Stimulated activated CD8-positive, alpha-beta memory T cell treated with anti-CD3 and anti-CD28 coated beads, Interleukin-4, amount 100 ng/mL, for 48 hours (primary cell): ENCODE data around the gene COL18A1.

Source experiments
- DNase-seq: peaks from one replicate; pipeline ENCODE4 v3.0.0-alpha.2; 2020

The COL18A1 gene

GRCh38 chr21:45415188-45415942 lies 10.4 kb downstream of the COL18A1 start:
- no peak for DNase-seq

GRCh38 chr21:45415943-45416611 lies 11.1 kb downstream of the COL18A1 start:
- DNase-seq = no peak

DNA sequence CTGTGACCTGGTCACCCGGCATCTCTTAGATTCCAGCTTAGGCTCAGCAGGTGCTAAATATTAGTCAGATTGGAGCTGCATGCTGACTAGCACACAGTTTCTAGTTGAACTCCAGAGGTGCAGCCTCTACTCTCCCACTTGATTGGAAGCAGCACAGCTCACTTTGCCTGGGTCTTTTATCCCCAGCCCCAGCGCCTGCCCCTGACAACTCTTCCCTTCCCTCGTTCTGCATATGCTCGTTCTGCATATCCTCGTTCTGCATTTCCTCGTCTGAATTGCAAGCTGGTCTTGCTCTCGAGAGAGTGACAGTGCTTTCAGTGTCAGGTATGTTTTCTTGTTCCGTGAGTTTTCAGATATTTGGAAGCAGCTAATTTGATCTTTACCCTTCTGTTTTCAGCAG lies 11.7 kb downstream of the COL18A1 start:
- no peak for DNase-seq

- DNase-seq = no peak
Measured at GRCh38 chr21:45417256-45417950, 12.4 kb downstream of the COL18A1 start.

DNA sequence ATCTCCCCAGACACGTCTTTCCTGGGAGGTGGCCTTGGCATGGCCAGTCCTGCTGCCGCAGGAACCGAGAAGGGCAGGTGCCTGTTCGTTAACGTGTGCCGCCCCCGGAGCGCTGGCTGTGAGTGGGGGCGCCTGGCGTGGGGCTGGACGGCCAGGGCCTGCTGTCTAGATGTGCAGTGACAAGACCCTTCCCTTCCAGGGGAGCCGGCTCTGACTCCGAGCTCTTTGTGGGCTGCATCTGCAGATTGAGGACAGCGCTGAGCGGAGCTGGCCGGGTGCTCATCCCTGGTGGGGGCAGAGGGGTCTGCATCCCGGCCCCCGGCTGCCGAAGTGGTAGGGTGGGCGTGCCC lies 13.0 kb downstream of the COL18A1 start:
- no peak for DNase-seq

DNA sequence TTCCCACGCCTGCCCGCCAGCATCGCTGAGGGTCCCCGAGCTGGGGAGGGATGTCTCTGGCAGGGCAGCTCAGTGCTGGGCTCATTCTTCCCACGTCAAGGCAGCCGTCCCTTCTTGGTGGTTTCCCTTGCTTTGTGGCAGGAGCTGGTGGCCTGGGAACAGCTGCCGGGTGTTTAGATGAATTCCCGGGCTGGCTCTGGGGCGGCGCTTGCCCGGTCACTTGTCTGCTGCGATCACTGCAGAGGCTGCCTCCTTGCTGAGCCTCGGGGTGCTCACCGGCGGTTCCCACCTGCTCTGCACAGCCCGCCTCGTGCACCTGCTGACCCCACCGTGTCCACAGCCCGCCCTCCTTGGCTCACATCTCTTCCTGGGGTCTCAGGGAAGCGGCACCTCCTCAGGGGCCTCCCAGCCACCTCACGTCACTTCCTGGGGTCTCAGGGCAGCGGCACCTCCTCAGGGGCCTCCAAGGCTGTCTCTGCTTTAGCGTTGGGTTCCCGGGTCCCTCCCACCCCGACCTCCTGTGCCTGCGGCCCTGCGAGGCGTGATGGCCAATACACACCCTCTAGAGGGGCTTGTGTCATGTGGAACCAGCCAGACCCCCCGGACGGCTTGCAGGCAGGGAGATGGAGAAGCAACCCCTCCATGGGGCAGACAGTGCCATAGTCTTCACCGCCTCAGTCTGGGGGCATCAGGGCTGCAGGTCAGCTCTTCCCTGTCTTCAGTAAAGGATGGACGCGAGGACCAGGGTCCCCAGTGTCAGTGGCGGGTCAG lies 13.5 kb downstream of the COL18A1 start:
- no peak for DNase-seq

DNA sequence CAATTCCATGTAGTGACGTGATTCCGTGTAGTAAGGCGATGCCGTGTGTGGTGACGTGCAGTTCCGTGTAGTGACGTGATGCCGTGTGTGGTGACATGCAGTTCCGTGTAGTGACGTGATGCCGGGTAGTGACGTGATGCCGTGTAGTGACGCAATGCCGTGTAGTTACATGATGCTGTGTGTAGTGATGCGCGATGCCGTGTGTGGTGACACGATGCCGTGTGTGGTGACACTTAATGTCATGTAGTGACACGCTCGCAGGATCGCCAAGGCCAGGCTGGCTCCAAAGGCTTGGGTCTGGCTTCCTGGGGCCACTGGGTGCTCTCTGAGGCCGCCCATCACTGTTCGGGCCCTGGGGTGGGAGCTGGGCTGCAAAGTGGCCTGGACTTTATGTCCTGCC lies 14.2 kb downstream of the COL18A1 start:
- no peak for DNase-seq

GRCh38 chr21:45420061-45421041 lies 15.4 kb downstream of the COL18A1 start:
- DNase-seq = no peak

GRCh38 chr21:45421071-45421845 lies 16.3 kb downstream of the COL18A1 start:
- no peak for DNase-seq

DNA sequence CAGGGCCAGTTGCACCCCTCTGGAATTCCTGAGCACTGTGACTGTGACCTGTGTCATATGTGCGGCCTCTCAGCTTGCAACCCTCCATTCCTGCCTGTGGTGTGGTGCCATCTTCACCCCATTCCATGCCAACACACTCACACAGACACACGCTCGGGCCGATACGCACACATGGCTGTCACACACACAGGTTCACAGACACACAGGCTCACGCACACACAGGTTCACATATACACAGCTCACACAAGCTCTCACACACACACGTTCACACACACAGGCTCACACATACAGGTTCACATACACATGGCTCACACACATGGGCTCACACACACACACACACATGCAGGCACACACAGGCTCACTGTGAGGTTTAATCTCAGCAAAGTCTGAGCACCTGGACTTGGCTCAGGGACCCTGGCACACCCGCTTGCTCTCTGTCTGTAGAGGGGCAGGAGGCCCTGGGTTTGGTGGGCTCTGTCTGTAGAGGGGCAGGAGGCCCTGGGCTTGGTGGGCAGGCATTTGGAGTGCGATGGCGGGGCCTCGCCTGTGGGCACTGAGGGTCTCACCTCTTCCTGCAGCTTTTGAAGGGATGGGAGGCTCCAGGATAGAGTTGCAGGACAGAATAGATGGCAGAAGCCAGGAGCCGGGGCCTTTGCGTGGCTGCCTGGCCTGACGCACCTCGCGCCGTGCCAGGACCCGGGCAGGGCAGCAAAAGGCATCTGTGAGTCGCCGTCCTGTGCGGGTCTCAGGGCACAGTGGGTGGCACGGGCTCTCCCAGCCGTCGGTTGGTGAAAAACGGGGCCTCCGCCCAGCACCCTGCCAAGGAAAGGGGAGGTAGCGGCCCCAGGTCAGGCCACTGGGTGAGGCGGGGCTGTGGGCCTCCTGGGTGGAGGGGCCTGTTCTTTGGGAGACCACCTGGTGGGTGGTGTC lies 17.1 kb downstream of the COL18A1 start:
- DNase-seq = no peak

DNA sequence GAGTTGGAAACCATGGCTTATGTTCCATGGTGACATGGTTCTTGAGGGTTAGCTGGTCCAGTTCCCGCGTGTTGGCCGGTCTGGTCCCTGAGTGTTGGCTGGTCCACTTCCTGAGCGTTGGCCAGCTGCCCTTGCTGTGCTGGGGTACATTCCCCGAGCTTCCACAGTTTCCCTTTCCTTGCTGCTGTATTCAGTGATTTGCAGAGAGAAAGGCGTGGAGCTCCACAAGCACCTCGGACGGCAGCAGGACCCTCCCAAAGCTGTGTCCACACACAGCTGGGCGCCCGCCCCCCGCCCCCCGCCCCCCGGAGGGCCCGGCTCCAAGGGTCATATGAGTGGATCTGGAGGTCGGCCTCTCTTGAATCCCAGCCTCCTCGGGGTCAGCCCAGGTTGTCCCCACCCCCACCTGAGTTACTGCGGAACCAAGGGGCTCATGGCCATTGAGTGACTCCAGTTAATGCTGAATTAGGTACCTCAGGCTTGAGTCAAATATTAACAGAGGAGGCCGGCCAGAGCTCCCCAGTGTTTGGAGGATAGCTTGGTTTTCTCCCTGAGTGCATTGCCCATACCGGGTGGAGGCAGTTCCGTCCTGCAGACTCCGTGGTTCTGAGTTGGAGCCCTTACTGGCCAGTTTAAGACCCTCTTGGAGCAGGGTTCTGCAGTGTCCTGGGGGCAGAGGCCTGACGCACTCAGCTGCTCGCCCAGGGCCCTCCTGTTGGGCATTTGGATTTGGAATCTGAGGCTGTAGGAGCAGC lies 18.4 kb downstream of the COL18A1 start:
- DNase-seq = no peak

- no peak for DNase-seq
Measured at GRCh38 chr21:45423968-45424853, 19.2 kb downstream of the COL18A1 start.

DNA sequence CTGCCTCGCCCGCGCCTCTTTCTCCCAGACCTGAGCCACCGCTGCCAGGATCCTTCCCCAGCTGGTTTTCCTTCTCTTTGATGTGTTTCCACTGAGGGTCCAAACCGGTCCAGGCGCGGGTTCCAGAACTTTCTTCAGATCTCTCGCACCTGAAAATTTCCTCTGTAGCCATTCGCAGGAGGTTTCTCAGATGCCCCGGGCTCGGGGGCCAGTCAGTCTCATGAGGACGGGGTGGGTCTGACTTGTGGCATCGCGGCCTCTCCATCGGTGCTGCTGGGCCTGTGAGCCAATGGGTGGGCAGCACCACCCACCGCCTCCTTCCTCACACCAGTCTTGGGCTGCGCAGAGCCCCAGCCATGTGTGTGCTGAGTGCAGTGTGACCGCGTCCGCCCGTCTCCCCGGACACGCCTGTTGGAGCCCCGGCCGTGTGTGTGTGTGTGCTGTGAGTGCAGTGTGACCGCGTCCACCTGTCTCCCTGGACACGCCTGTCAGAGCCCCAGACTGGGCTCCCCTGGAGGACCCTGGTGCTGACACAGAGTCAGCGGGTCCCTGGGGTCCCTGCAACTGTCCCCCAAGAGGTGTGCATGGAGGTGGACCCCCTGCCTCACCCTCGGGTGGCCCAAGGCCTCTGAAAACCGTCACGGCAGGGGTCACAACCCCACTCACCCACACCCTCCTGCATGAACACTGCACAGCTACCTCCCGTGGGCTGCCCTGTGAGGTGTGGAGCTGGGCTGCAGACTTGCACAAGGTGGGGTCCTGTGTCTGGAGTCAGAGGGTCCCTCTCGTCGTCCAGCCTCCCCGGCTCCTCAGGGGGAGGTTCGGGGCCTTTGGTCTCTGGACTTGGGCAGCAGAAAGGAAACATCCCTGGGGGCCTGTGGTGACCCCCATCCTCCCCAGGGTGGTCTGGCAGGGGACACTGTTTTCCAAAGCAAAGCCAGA lies 20.2 kb downstream of the COL18A1 start:
- no peak for DNase-seq

DNA sequence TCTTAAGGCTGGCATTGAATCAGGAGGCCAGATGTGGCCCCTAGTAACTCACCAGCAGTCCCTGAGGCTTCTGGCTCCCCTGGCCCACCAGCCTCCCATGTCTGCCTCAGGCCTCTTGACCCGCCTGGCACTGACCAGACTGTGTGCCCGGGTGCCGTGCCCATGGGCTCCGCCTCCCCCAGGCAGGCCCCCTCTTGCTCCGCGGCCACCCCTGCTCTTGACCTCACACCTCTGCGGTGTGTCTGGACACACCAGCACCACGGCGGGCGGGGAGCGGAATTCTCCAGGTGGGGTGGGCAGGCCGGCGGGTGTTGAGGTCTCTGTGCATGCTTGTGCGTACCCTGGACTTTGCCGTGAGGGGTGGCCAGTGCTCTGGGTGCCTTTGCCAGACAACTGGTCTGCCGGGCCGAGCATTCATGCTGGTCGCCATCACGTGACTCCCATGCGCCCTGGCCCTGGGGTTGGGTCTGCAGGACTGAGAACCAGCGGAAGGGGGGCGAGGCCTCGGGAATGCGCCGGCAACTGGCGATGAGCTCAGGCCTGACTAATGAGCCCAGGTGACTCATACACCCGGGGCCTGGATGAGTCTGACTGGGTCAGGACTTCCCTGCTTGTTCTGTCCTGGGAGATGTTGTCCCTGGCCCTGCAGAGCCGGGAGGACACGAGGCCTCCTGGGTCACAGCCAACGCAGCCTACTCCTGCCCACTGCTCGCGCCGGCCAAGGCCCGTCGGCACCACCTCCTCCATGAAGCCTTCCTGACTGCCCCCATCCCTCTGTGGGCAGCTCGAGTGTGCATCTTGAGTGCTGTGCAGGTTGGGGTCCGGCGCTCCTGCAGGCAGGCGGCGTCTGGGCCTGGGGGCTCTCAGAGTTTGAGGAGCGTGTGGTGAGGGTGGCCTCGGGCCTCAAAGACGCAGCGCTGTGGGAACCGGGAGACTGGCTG lies 22.6 kb downstream of the COL18A1 start:
- DNase-seq = no peak

DNA sequence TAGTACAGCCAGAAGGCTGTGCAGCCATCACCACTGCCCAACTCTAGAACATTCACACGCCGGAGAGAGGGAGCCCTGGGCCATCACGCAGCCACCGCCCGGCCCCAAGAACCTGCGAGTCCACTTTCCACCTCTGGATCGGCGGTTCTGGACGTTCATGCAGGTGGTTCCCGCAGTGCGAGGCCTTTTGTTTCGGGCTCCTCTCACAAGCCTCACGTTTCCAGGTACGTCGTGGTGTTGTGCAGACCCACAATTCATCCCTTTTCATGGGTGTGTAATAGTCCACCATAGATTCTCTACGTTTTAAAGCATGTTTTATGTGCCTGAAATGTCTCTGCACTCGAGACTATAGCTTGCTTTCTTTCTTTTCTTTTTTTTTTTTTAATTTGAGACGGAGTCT lies 23.6 kb downstream of the COL18A1 start:
- no peak for DNase-seq
